22Rv1 (cell line): Measurements from ENCODE around the gene CD300A.

Experiments used
- CTCF ChIP-seq: fragments of 450-650 bp; IDR thresholded peaks from 2 replicates; pipeline ENCODE4 v1.5.1; 2017; ENCODE audit warnings: mild to moderate bottlenecking
- ZFX ChIP-seq: fragments of 450-650 bp; IDR thresholded peaks from 2 replicates; pipeline ENCODE4 v1.6.1; 2017; ENCODE audit warnings: antibody characterized with exemption, borderline replicate concordance

GRCh38 chr17:74430706-74431567 is 35.5 kb upstream of the CD300A start:
- TF ChIP-seq CTCF (no peak), ZFX (no peak)
